K562 (cell line): ENCODE measurements around the gene IMMP2L. TPM values are rescaled to one million over a fixed set of nuclear protein-coding genes. Genes with fewer than 3 reads are reported as not detected.
A peak's percentile ranks its signal among the peaks of the same experiment; 100 is the strongest.

ENCODE experiments used
- HDGF ChIP-seq: fragments of 450-650 bp; IDR thresholded peaks from 2 replicates; pipeline ENCODE4 v1.6.1; 2016
- MAFK ChIP-seq: IDR thresholded peaks from 2 replicates; pipeline ENCODE4 v1.6.1; 2011; ENCODE audit warnings: low read length, improper control_type of control experiment
- MEIS2 ChIP-seq: fragments of 450-650 bp; IDR thresholded peaks from 2 replicates; pipeline ENCODE4 v1.6.1; 2014; ENCODE audit warnings: mild to moderate bottlenecking; ENCODE audit not compliant: partially characterized antibody
- PHB2 ChIP-seq: fragments of 450-650 bp; IDR thresholded peaks from 2 replicates; pipeline ENCODE4 v1.6.1; 2017; ENCODE audit warnings: low read depth
- PML ChIP-seq: IDR thresholded peaks from 2 replicates; pipeline ENCODE4 v1.6.1; 2012; ENCODE audit warnings: low read length, inconsistent platforms
- POLR2AphosphoS2 ChIP-seq: IDR thresholded peaks from 2 replicates; pipeline ENCODE4 v1.6.1; 2012; ENCODE audit warnings: low read length, improper control_type of control experiment
- PTTG1 ChIP-seq: fragments of 450-650 bp; IDR thresholded peaks from 2 replicates; pipeline ENCODE4 v1.6.1; 2016; ENCODE audit warnings: low read depth, mild to moderate bottlenecking, missing genetic modification characterization, missing compliant biosample characterization
- SMAD3 ChIP-seq: fragments of 450-650 bp; formaldehyde crosslinking; conservative IDR thresholded peaks from 2 replicates; pipeline ENCODE4 v1.4.0; 2020; ENCODE audit warnings: mild to moderate bottlenecking
- SP2 ChIP-seq: IDR thresholded peaks from 2 replicates; pipeline ENCODE4 v1.6.1; 2011; ENCODE audit warnings: mild to moderate bottlenecking, low read depth, low read length, moderate library complexity; ENCODE audit not compliant: poor library complexity, severe bottlenecking; ENCODE audit errors: extremely low read depth
- ZNF316 ChIP-seq: fragments of 450-650 bp; IDR thresholded peaks from 2 replicates; pipeline ENCODE4 v1.6.1; 2016
- polyA plus RNA-seq, 8 experiments: library from polyadenylated mRNA; depleted of rRNA in 4 of 8; stranded (reverse) in 5 of 8; unstranded in 3 of 8; fragments of >200 nt; fragmentation: Nextera tagmentation in 2 of 8; fragmentation: Illumina TruSeq in 1 of 8; extraction: Ambion mirVana in 2 of 8; extraction: Trizol in 1 of 8; gene quantifications; 2 replicates each; pipeline versions ENCODE4 v1.2.1 to v1.2.3, GENCODE V29; 2011 to 2014; ENCODE audit warnings: inconsistent platforms in 1 of 8, missing spikeins in 1 of 8
- total RNA-seq, 7 experiments: library from RNA; depleted of rRNA in 6 of 7; stranded (reverse); fragments of >200 nt in 6 of 7; fragmentation: Illumina TruSeq in 2 of 7; extraction: Trizol in 2 of 7; gene quantifications; 2 replicates each; pipeline versions ENCODE4 v1.2.1 to v1.2.3, GENCODE V29; 2011 to 2021; ENCODE audit warnings: low replicate concordance in 1 of 7
- TF ChIP-seq, protein P1 (sequence below): fragments of 200-600 bp; sonication (generic); IDR thresholded peaks from one replicate; pipeline ENCODE4 v1.6.1; 2012; ENCODE audit warnings: mild to moderate bottlenecking, low read depth, low read length, inconsistent platforms
- TF ChIP-seq, protein P2 (sequence below): sonication (generic); IDR thresholded peaks from 2 replicates; pipeline ENCODE4 v1.6.1; 2016
- TF ChIP-seq, protein P3 (sequence below): fragments of 250-450 bp; sonication (Bioruptor Pico); IDR thresholded peaks from 2 replicates; pipeline ENCODE4 v1.4.0; 2020; ENCODE audit warnings: mild to moderate bottlenecking, moderate library complexity, borderline replicate concordance

Gene IMMP2L
- total and polyA plus RNA-seq, 9 of the 15 experiments (the other 6 are each of a cell fraction or from before 2014, with no cell fraction given) = 29.7 to 116 (median 53.0) TPM

- TF ChIP-seq, protein P1, sequence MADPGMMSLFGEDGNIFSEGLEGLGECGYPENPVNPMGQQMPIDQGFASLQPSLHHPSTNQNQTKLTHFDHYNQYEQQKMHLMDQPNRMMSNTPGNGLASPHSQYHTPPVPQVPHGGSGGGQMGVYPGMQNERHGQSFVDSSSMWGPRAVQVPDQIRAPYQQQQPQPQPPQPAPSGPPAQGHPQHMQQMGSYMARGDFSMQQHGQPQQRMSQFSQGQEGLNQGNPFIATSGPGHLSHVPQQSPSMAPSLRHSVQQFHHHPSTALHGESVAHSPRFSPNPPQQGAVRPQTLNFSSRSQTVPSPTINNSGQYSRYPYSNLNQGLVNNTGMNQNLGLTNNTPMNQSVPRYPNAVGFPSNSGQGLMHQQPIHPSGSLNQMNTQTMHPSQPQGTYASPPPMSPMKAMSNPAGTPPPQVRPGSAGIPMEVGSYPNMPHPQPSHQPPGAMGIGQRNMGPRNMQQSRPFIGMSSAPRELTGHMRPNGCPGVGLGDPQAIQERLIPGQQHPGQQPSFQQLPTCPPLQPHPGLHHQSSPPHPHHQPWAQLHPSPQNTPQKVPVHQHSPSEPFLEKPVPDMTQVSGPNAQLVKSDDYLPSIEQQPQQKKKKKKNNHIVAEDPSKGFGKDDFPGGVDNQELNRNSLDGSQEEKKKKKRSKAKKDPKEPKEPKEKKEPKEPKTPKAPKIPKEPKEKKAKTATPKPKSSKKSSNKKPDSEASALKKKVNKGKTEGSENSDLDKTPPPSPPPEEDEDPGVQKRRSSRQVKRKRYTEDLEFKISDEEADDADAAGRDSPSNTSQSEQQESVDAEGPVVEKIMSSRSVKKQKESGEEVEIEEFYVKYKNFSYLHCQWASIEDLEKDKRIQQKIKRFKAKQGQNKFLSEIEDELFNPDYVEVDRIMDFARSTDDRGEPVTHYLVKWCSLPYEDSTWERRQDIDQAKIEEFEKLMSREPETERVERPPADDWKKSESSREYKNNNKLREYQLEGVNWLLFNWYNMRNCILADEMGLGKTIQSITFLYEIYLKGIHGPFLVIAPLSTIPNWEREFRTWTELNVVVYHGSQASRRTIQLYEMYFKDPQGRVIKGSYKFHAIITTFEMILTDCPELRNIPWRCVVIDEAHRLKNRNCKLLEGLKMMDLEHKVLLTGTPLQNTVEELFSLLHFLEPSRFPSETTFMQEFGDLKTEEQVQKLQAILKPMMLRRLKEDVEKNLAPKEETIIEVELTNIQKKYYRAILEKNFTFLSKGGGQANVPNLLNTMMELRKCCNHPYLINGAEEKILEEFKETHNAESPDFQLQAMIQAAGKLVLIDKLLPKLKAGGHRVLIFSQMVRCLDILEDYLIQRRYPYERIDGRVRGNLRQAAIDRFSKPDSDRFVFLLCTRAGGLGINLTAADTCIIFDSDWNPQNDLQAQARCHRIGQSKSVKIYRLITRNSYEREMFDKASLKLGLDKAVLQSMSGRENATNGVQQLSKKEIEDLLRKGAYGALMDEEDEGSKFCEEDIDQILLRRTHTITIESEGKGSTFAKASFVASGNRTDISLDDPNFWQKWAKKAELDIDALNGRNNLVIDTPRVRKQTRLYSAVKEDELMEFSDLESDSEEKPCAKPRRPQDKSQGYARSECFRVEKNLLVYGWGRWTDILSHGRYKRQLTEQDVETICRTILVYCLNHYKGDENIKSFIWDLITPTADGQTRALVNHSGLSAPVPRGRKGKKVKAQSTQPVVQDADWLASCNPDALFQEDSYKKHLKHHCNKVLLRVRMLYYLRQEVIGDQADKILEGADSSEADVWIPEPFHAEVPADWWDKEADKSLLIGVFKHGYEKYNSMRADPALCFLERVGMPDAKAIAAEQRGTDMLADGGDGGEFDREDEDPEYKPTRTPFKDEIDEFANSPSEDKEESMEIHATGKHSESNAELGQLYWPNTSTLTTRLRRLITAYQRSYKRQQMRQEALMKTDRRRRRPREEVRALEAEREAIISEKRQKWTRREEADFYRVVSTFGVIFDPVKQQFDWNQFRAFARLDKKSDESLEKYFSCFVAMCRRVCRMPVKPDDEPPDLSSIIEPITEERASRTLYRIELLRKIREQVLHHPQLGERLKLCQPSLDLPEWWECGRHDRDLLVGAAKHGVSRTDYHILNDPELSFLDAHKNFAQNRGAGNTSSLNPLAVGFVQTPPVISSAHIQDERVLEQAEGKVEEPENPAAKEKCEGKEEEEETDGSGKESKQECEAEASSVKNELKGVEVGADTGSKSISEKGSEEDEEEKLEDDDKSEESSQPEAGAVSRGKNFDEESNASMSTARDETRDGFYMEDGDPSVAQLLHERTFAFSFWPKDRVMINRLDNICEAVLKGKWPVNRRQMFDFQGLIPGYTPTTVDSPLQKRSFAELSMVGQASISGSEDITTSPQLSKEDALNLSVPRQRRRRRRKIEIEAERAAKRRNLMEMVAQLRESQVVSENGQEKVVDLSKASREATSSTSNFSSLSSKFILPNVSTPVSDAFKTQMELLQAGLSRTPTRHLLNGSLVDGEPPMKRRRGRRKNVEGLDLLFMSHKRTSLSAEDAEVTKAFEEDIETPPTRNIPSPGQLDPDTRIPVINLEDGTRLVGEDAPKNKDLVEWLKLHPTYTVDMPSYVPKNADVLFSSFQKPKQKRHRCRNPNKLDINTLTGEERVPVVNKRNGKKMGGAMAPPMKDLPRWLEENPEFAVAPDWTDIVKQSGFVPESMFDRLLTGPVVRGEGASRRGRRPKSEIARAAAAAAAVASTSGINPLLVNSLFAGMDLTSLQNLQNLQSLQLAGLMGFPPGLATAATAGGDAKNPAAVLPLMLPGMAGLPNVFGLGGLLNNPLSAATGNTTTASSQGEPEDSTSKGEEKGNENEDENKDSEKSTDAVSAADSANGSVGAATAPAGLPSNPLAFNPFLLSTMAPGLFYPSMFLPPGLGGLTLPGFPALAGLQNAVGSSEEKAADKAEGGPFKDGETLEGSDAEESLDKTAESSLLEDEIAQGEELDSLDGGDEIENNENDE = no peak
- TF ChIP-seq SMAD3 (no peak), PML (no peak), POLR2AphosphoS2 (no peak), HDGF (no peak), MEIS2 (peak; percentile 79), ZNF316 (peak; percentile 35; the same call in 1 of the 2 replicates), SP2 (no peak), PHB2 (no peak), PTTG1 (tag) (peak; percentile 11; the same call in 1 of the 2 replicates), MAFK (0 out of 2 replicates have a peak, but pooled peaks have one; percentile 30)
- TF ChIP-seq, protein P2, sequence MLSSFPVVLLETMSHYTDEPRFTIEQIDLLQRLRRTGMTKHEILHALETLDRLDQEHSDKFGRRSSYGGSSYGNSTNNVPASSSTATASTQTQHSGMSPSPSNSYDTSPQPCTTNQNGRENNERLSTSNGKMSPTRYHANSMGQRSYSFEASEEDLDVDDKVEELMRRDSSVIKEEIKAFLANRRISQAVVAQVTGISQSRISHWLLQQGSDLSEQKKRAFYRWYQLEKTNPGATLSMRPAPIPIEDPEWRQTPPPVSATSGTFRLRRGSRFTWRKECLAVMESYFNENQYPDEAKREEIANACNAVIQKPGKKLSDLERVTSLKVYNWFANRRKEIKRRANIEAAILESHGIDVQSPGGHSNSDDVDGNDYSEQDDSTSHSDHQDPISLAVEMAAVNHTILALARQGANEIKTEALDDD = 0 out of 2 replicates have a peak, but pooled peaks have one; percentile 25
- TF ChIP-seq, protein P3, sequence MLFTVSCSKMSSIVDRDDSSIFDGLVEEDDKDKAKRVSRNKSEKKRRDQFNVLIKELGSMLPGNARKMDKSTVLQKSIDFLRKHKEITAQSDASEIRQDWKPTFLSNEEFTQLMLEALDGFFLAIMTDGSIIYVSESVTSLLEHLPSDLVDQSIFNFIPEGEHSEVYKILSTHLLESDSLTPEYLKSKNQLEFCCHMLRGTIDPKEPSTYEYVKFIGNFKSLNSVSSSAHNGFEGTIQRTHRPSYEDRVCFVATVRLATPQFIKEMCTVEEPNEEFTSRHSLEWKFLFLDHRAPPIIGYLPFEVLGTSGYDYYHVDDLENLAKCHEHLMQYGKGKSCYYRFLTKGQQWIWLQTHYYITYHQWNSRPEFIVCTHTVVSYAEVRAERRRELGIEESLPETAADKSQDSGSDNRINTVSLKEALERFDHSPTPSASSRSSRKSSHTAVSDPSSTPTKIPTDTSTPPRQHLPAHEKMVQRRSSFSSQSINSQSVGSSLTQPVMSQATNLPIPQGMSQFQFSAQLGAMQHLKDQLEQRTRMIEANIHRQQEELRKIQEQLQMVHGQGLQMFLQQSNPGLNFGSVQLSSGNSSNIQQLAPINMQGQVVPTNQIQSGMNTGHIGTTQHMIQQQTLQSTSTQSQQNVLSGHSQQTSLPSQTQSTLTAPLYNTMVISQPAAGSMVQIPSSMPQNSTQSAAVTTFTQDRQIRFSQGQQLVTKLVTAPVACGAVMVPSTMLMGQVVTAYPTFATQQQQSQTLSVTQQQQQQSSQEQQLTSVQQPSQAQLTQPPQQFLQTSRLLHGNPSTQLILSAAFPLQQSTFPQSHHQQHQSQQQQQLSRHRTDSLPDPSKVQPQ = no peak
Measured at GRCh38 chr7:111224354-111225231, 337.7 kb downstream of the IMMP2L start (continued).
